NAMALWA (cell line): ENCODE measurements around the gene NOL9.
A peak's percentile ranks its signal among the peaks of the same experiment; 100 is the strongest.
"Not testable (repeated sequence)": the region's sequence is repeated elsewhere in the genome, so short reads cannot be mapped to it uniquely, and the experiment has no call there.

Experiments used
- DNase-seq: peaks from one replicate; pipeline ENCODE4 v3.0.0-alpha.2; 2015; ENCODE audit warnings: low spot score

NOL9 gene

DNA sequence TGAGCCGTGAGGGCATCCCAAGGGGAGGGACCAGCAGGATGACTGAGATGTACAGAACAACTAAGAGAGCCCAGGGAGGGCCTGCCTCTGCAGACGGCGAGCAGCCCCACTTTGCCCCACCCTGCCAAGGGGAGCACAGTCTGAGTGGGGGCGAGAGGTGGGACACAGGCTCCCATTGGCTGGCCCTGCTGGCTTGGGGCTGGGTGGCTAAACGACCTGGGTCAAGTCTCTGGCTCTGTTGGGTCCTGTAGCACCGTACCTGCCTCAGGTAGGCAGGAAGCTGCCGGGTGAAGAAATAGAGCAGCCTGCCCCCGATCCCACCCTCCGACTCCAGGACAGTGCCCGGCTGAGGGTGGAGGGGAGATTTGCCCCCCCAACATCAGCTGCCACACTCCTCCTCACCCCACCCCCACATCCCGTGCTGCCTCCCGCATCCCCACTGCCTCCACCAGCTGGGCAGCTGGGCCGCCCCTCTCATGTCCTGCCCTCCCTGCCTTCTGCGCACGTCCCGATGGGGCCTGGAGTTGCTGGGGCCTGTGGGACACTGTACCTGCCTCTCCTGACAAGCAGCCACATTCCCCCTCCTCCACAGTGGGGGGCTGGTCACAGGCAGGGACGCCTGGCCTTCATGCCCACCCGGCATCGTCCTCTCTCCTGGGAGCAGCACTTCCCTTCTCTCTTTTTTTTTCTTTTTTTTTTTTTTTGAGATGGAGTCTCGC is 50.3 kb downstream of the NOL9 start:
- DNase-seq, result no peak

DNA sequence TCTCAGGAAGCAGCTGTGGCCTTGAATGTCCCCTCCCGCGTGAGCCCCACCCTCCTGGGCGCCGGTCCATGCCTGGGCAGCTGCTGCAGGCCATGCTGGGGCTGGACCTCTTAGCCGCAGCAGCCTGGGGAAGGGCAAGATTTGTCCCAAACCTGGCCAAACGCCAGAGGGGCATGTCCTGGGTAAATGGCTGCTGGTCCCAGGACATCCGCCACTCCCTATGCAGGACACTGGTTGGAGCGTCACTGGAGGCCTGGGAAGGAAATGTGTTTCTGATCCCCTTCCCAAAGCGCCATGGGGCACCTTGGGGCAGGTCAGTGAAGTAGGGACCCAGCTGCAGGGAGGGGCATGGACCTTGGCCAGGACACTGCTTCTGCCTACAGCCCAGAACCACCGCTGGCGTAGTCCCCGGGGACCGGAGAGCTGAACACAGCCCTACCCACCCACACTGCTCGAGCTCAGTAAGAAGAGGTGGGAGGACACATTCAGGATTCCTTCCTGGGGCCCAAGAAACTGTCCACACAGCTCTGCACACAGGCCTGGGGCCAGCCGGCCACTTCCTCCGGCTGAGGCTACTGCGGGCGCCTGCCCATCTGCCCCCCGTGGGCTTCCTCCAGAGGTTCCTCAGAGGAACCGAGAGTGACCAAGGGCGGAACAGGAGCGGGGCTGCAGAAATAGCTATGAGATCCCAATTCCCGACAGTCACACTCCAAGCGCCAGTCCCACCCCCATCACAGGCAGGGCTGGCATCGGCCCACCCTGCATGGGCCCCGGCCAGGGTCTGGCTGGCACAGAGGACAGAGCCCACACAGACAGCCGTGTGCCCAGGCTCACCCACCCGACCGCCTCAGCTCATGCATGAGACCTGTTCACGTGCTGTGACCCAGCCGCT is 52.1 kb downstream of the NOL9 start:
- no peak for DNase-seq

- DNase-seq, result no peak
Measured at GRCh38 chr1:6501279-6501813, 53.0 kb downstream of the NOL9 start.

- DNase-seq, result no peak
Measured at GRCh38 chr1:6500544-6501278, 53.6 kb downstream of the NOL9 start.

- no peak for DNase-seq
Measured at GRCh38 chr1:6499296-6499695, 55.0 kb downstream of the NOL9 start.

DNA sequence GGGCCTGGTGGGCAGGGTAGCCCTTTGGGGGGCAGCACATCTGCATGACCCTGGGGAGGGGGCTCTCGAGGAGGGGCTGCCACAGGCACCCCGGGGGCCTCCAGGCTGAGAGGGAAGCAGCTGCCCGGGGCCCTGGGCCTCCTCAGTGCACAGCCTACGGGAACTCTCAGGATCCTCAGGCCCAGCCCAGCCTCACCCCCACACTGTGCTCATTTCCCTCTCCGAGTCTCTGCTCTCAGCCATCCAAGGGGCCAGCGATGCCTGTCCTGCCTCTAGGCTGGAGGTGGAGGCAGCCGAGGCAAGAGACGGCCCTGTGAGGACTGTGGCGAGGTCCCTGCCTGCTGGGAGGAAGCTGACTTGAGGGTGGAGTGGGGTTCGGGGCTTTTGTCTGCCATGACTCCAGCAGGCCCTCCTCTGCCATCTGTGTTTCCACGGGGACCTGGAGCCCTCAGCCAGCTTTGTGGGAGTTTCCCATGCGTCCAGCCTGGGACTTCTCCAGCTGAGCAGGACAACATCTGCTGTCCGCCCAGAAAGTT is 55.7 kb downstream of the NOL9 start:
- DNase-seq, result no peak

GRCh38 chr1:6497867-6498575 is 56.3 kb downstream of the NOL9 start:
- no peak for DNase-seq

GRCh38 chr1:6497215-6497866 is 57.0 kb downstream of the NOL9 start:
- DNase-seq, result peak; percentile 61

- no peak for DNase-seq
Measured at GRCh38 chr1:6496890-6497214, 57.5 kb downstream of the NOL9 start.

- no peak for DNase-seq
Measured at GRCh38 chr1:6496365-6496721, 58.0 kb downstream of the NOL9 start.

- no peak for DNase-seq
Measured at GRCh38 chr1:6495540-6496364, 58.6 kb downstream of the NOL9 start.

DNA sequence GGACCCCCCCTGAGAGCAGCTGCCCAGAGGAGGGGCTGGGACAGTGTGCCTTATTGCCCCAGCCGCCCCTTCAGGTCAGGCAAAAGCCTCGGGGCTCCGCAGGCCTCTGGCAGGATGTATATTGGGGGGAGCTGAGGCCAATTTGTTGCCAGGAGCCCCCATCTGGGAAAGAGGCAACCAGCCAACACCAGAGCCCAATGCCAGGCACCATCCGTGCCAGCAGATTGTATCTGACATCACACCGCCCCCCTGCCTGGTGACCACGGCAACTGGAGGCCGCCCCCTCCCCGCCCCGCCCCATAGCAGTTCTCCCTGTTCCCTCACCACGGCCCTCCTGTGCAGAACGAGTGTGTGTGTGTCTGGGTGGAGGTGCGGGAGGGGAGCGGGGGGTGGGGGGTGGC is 59.3 kb downstream of the NOL9 start:
- no peak for DNase-seq

DNA sequence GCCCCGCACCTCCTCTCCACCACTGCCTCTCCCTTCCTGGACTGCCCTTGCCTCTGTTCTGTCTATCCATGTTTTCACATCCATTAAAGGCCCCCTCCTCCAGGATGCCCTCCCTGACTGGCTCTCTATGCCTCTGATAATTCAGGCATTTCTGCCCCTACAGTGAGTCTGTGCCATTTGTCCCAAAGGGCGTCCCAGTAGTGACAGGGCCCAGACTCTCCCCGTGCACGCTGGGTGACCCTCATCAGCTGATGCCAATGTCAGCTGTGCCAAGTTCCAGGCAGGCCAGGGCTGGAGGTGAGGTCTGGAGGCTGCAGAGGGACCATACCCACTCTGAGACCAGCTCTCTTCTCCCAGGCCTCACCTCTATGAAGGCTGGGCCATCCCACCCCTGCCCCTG is 59.7 kb downstream of the NOL9 start:
- DNase-seq, result no peak

DNA sequence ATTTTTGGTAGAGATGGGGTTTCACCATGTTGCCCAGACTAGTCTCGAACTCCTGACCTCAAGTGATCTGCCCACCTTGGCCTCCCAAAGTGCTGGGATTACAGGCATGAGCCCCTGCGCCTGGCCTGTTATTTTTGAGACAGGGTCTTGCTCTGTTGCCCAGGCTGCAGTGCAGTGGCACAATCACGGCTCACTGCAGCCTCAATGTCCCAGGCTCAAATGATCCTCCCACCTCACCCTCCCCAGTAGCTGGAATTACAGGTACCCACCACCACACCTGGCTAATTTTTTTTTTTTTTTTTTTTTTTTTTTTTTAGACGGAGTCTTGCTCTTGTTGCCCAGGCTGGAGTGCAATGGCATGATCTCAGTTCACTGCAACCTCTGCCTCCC is 60.5 kb downstream of the NOL9 start:
- DNase-seq, result not testable (repeated sequence)

DNA sequence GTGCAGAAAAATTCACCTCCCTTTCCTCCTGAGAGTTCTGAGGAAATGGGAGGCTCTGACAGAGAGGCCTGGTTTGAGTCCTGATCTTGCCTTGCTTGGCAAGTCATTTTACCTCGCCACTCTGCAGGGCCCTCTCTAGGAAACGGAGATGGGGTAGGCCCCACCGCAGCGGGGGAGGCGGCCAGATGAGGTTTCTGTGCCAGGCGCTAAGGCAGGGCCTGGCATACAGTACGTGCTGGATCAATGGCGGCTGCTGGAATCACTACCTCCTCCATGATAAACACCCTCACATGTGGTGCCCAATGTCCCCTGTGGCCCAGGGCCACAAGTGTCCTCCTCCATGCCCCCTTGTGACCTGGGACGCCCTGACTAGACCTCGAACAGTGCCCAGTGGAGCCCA is 62.3 kb downstream of the NOL9 start:
- DNase-seq, result no peak

- DNase-seq, result no peak
Measured at GRCh38 chr1:6491480-6491962, 62.8 kb downstream of the NOL9 start, which contains the start of gene PLEKHG5. Gene PLEKHG5, minus strand, starts transcription at chr1:6491667. Its CDS starts 14,096 bp downstream, at chr1:6477571.

- DNase-seq, result no peak
Measured at GRCh38 chr1:6491081-6491449, 63.2 kb downstream of the NOL9 start.

GRCh38 chr1:6490181-6491080 is 63.9 kb downstream of the NOL9 start:
- DNase-seq, result peak; percentile 86

DNA sequence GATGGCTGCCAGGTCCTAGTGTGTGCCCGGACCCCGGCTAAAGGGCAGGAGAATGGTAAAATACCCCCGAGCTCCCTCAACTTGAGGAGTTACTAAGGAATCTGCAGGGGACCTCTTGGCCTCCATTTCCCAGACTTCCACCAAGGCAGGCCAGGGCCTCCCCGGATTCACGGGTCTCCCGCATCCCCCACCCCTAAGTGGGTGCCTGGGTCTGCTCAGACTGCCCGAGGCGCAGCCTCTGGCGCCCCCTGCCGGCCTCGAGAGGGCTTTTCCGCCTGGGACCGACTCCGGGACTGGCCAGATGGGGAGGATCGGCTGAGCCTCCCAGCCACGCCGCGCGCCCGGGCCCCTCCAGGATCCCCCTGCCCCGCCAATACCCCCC is 64.5 kb downstream of the NOL9 start:
- DNase-seq, result peak; percentile 91
